IMR-90 (cell line): Measurements from ENCODE around the gene NHLH2. TPM values are rescaled to one million over a fixed set of nuclear protein-coding genes. Genes with fewer than 3 reads are reported as not detected.

ENCODE experiments used
- ATAC-seq: fragments of 200-7000 bp; cut with Tn5 transposase; 2 replicates; pipeline ENCODE4 v1.9.1; 2020; ENCODE audit warnings: low read depth, mild to moderate bottlenecking, moderate library complexity
- BruUV-seq: library from RNA; stranded (reverse); fragments of 400-500 nt; replicated peaks from 2 replicates; lab custom pipeline; 2021; lab: Mats Ljungman, UMichigan
- CTCF ChIA-PET: fragments of 300-600 bp; formaldehyde crosslinking; extraction: SDS; loops from one replicate; lab custom pipeline; 2021; ENCODE audit warnings: antibody characterized with exemption; lab: Yijun Ruan, JAX
- POLR2A ChIA-PET: fragments of 300-600 bp; sonication (Branson Sonifier 250); formaldehyde crosslinking; loops from one replicate; lab custom pipeline; 2022; ENCODE audit warnings: antibody characterized with exemption; ENCODE audit not compliant: unreplicated experiment; lab: Charles Lee
- DNase-seq: peaks from one replicate; pipeline ENCODE4 v3.0.0; 2013
- H2AFZ ChIP-seq: replicated peaks from 2 replicates; pipeline ENCODE3; 2013; ENCODE audit warnings: low read length, mild to moderate bottlenecking; ENCODE audit not compliant: poor library complexity
- H2AK5ac ChIP-seq: 2 replicates; pipeline ENCODE4 v1.6.1; 2013; ENCODE audit warnings: low read depth, low read length, inconsistent platforms
- H2AK9ac ChIP-seq: replicated peaks from 2 replicates; pipeline ENCODE3; 2013; ENCODE audit warnings: mild to moderate bottlenecking, low read depth, low read length, moderate library complexity; ENCODE audit not compliant: poor library complexity
- H2BK120ac ChIP-seq: 2 replicates; pipeline ENCODE4 v1.6.1; 2013; ENCODE audit warnings: low read depth, low read length, inconsistent platforms
- H2BK15ac ChIP-seq: 3 replicates; pipeline ENCODE4 v1.6.1; 2013; ENCODE audit warnings: low read depth, low read length, inconsistent platforms
- H2BK20ac ChIP-seq: 2 replicates; pipeline ENCODE4 v1.6.1; 2013; ENCODE audit warnings: low read depth, mild to moderate bottlenecking, inconsistent platforms, low read length, moderate library complexity
- H2BK5ac ChIP-seq: 2 replicates; pipeline ENCODE4 v1.6.1; 2013; ENCODE audit warnings: mild to moderate bottlenecking, low read depth, low read length, inconsistent platforms; ENCODE audit not compliant: poor library complexity, severe bottlenecking
- H3K14ac ChIP-seq: replicated peaks from 2 replicates; pipeline ENCODE4 v1.6.1; 2013; ENCODE audit warnings: low read depth, low read length, inconsistent platforms
- H3K18ac ChIP-seq: 2 replicates; pipeline ENCODE4 v1.6.1; 2013; ENCODE audit warnings: low read depth, low read length, control low read depth
- H3K23ac ChIP-seq: 2 replicates; pipeline ENCODE4 v1.6.1; 2013; ENCODE audit warnings: low read depth, low read length, inconsistent platforms
- H3K27ac ChIP-seq: 2 replicates; pipeline ENCODE4 v1.5.1; 2013; ENCODE audit warnings: mild to moderate bottlenecking, control low read depth, low read length; ENCODE audit not compliant: insufficient read depth
- H3K27me3 ChIP-seq: 2 replicates; pipeline ENCODE4 v1.6.1; 2013; ENCODE audit warnings: low read length; ENCODE audit not compliant: control insufficient read depth, insufficient read depth
- H3K36me3 ChIP-seq: 2 replicates; pipeline ENCODE4 v1.6.1; 2013; ENCODE audit warnings: low read length, mixed read lengths; ENCODE audit not compliant: control insufficient read depth, insufficient read depth
- H3K4ac ChIP-seq: 2 replicates; pipeline ENCODE4 v1.6.1; 2013; ENCODE audit warnings: low read depth, low read length, inconsistent platforms
- H3K4me1 ChIP-seq: 2 replicates; pipeline ENCODE4 v1.6.1; 2013; ENCODE audit warnings: low read length, mixed read lengths; ENCODE audit not compliant: control insufficient read depth, insufficient read depth
- H3K4me2 ChIP-seq: 2 replicates; pipeline ENCODE4 v1.6.1; 2013; ENCODE audit warnings: low read depth, mild to moderate bottlenecking, control low read depth, low read length, moderate library complexity
- H3K4me3 ChIP-seq: 2 replicates; pipeline ENCODE4 v1.5.1; 2013; ENCODE audit warnings: low read depth, mild to moderate bottlenecking, control low read depth, low read length, moderate library complexity; ENCODE audit not compliant: insufficient read depth
- H3K56ac ChIP-seq: 2 replicates; pipeline ENCODE4 v1.6.1; 2013; ENCODE audit warnings: low read length, inconsistent platforms; ENCODE audit not compliant: insufficient read depth; ENCODE audit errors: extremely low read depth
- H3K79me1 ChIP-seq, 2 experiments: 2 replicates each; pipeline ENCODE4 v1.6.1; 2013; ENCODE audit warnings: low read length in 2 of 2, inconsistent platforms in 1 of 2, low read depth in 1 of 2
- H3K9ac ChIP-seq: 2 replicates; pipeline ENCODE4 v1.6.1; 2013; ENCODE audit warnings: low read depth, low read length, control low read depth
- H3K9me1 ChIP-seq: 2 replicates; pipeline ENCODE4 v1.6.1; 2013; ENCODE audit warnings: low read length, inconsistent platforms; ENCODE audit not compliant: insufficient read depth
- H3K9me3 ChIP-seq: 2 replicates; pipeline ENCODE4 v1.6.1; 2013; ENCODE audit warnings: low read length; ENCODE audit not compliant: control insufficient read depth, insufficient read depth
- H4K20me1 ChIP-seq: 2 replicates; pipeline ENCODE4 v1.6.1; 2013; ENCODE audit warnings: low read length, inconsistent platforms; ENCODE audit not compliant: insufficient read depth
- H4K5ac ChIP-seq: 2 replicates; pipeline ENCODE4 v1.6.1; 2013; ENCODE audit warnings: mild to moderate bottlenecking, low read depth, low read length, control low read depth
- H4K8ac ChIP-seq, 2 experiments: 2 replicates each; pipeline ENCODE4 v1.6.1; 2013; ENCODE audit warnings: low read depth in 2 of 2, low read length in 2 of 2, control low read depth in 1 of 2, inconsistent platforms in 1 of 2
- H4K91ac ChIP-seq: 2 replicates; pipeline ENCODE4 v1.6.1; 2013; ENCODE audit warnings: low read depth, low read length, inconsistent platforms; ENCODE audit not compliant: insufficient read depth
- BHLHE40 ChIP-seq: fragments of 150-350 bp; IDR thresholded peaks from 2 replicates; pipeline ENCODE4 v1.6.1; 2016; ENCODE audit warnings: mild to moderate bottlenecking, low read depth, low read length
- CEBPB ChIP-seq: IDR thresholded peaks from 2 replicates; pipeline ENCODE4 v1.6.1; 2012; ENCODE audit warnings: low read depth, low read length, improper control_type of control experiment
- CHD1 ChIP-seq: IDR thresholded peaks from 2 replicates; pipeline ENCODE4 v1.6.1; 2012; ENCODE audit warnings: low read depth, low read length, improper control_type of control experiment
- CTCF ChIP-seq: conservative IDR thresholded peaks from 2 replicates; pipeline ENCODE4 v1.5.1; 2012; ENCODE audit warnings: mild to moderate bottlenecking, low read depth, low read length, improper control_type of control experiment
- FOS ChIP-seq: fragments of 150-350 bp; IDR thresholded peaks from 2 replicates; pipeline ENCODE4 v1.6.1; 2016; ENCODE audit warnings: low read depth, low read length
- MAFK ChIP-seq: IDR thresholded peaks from 2 replicates; pipeline ENCODE4 v1.6.1; 2012; ENCODE audit warnings: low read depth, low read length, improper control_type of control experiment
- MAZ ChIP-seq: IDR thresholded peaks from 2 replicates; pipeline ENCODE4 v1.6.1; 2012; ENCODE audit warnings: low read depth, mild to moderate bottlenecking, low read length, improper control_type of control experiment, moderate library complexity, borderline replicate concordance
- MXI1 ChIP-seq: IDR thresholded peaks from 2 replicates; pipeline ENCODE4 v1.6.1; 2012; ENCODE audit warnings: low read depth, mild to moderate bottlenecking, low read length, moderate library complexity, borderline replicate concordance
- NFE2L2 ChIP-seq: fragments of 150-350 bp; IDR thresholded peaks from 2 replicates; pipeline ENCODE4 v1.6.1; 2016; ENCODE audit warnings: low read depth, mild to moderate bottlenecking, low read length
- POLR2A ChIP-seq: IDR thresholded peaks from 2 replicates; pipeline ENCODE4 v1.6.1; 2012; ENCODE audit warnings: mild to moderate bottlenecking, low read depth, low read length
- RAD21 ChIP-seq: IDR thresholded peaks from 2 replicates; pipeline ENCODE4 v1.6.1; 2012; ENCODE audit warnings: low read length, improper control_type of control experiment
- RCOR1 ChIP-seq: IDR thresholded peaks from 2 replicates; pipeline ENCODE4 v1.6.1; 2012; ENCODE audit warnings: mild to moderate bottlenecking, low read length, improper control_type of control experiment; ENCODE audit not compliant: insufficient replicate concordance
- RFX5 ChIP-seq: IDR thresholded peaks from 2 replicates; pipeline ENCODE4 v1.8.0; 2012; ENCODE audit warnings: low read depth, mild to moderate bottlenecking, low read length, moderate library complexity
- SMC3 ChIP-seq: fragments of 150-350 bp; IDR thresholded peaks from 2 replicates; pipeline ENCODE4 v1.6.1; 2016; ENCODE audit warnings: low read depth, mild to moderate bottlenecking, antibody characterized with exemption, low read length, moderate library complexity
- WGBS, 2 experiments: methylation state at CpG; one replicate each; pipeline versions ENCODE4 v1.1.5 to v1.1.7; 2013; ENCODE audit warnings: missing lambda C conversion rate in 2 of 2; ENCODE audit not compliant: insufficient read length in 1 of 2; ENCODE audit errors: extremely low coverage in 2 of 2; 5-methylcytosine and 5-hydroxymethylcytosine counted together
- dilution Hi-C: fragments of 300-500 bp; cut with HindIII; formaldehyde crosslinking; loops from one replicate; pipeline ENCODE4 v1.14.3; 2018; ENCODE audit warnings: low sequenced_read_pairs; ENCODE audit not compliant: unreplicated experiment
- in situ Hi-C: fragments of 300-500 bp; cut with MboI; formaldehyde crosslinking; loops from 3 replicates; pipeline ENCODE4 v1.14.3; 2019; ENCODE audit warnings: low sequenced_read_pairs, inconsistent platforms, mixed read lengths
- intact Hi-C: fragments of 100-400 bp; cut with micrococcal nuclease; formaldehyde crosslinking; loops from 2 replicates; pipeline ENCODE4 v1.10.0; 2022
- polyA plus RNA-seq, 3 experiments: library from polyadenylated mRNA; depleted of rRNA; stranded (reverse); fragments of >200 nt; gene quantifications; 2 replicates each; pipeline ENCODE4 v1.2.3, GENCODE V29; 2012; ENCODE audit warnings: low replicate concordance in 1 of 3
- total RNA-seq: library from RNA; depleted of rRNA; stranded (reverse); fragments of >200 nt; gene quantifications from 2 replicates; pipeline ENCODE4 v1.2.3, GENCODE V29; 2012
- TF ChIP-seq, protein P1 (sequence below): fragments of 150-350 bp; IDR thresholded peaks from 2 replicates; pipeline ENCODE4 v1.6.1; 2016; ENCODE audit warnings: low read depth, mild to moderate bottlenecking, low read length, moderate library complexity, borderline replicate concordance
- TF ChIP-seq, protein P2 (sequence below): fragments of 150-350 bp; IDR thresholded peaks from 2 replicates; pipeline ENCODE4 v1.6.1; 2017; ENCODE audit warnings: mild to moderate bottlenecking, antibody characterized with exemption, low read length, low read depth

NHLH2 gene
- total and polyA plus RNA-seq, 2 of the 4 experiments (the other 2 are of a cell fraction), result not detected

- Histone ChIP-seq H2AK5ac (no peak overlapping the region), H2AFZ (no peak overlapping the region), H2BK15ac (no peak overlapping the region), H2BK120ac (no peak overlapping the region), H3K9me1 (no peaks in the 10 kb centered on the region), H3K27me3 (peaks cover 3% of the 10 kb centered on the region; the same call in 1 of the 2 replicates), H3K79me1 (no peaks in the 10 kb centered on the region), H4K20me1 (no peaks in the 10 kb centered on the region), H2AK9ac (no peak overlapping the region), H3K18ac (no peak overlapping the region), H3K4me3 (no peak overlapping the region), H3K27ac (no peak overlapping the region), H3K9ac (no peak overlapping the region), H4K8ac (no peak overlapping the region), H3K56ac (no peak overlapping the region), H3K23ac (no peak overlapping the region), H4K91ac (no peak overlapping the region), H3K36me3 (no peaks in the 10 kb centered on the region), H2BK20ac (no peak overlapping the region), H3K4me1 (no peaks in the 10 kb centered on the region), H4K5ac (no peak overlapping the region), H3K4me2 (no peak overlapping the region), H3K9me3 (no peaks in the 10 kb centered on the region), H3K14ac (no peak overlapping the region), H2BK5ac (no peak overlapping the region), H3K4ac (no peak overlapping the region)
- ChIA-PET POLR2A (no interaction called here), CTCF (no interaction called here)
- in situ Hi-C loops, result no loop called here
- intact Hi-C loops, result no loop called here
- no peak for ATAC-seq
- TF ChIP-seq RFX5 (no peak), BHLHE40 (no peak), NFE2L2 (no peak), MAZ (no peak), SMC3 (no peak), MAFK (no peak), RCOR1 (no peak), POLR2A (no peak), CEBPB (no peak), RAD21 (no peak), MXI1 (no peak), FOS (no peak), CHD1 (no peak), CTCF (no peak)
- TF ChIP-seq, protein P1, sequence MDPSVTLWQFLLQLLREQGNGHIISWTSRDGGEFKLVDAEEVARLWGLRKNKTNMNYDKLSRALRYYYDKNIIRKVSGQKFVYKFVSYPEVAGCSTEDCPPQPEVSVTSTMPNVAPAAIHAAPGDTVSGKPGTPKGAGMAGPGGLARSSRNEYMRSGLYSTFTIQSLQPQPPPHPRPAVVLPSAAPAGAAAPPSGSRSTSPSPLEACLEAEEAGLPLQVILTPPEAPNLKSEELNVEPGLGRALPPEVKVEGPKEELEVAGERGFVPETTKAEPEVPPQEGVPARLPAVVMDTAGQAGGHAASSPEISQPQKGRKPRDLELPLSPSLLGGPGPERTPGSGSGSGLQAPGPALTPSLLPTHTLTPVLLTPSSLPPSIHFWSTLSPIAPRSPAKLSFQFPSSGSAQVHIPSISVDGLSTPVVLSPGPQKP, result no peak
- TF ChIP-seq, protein P2, sequence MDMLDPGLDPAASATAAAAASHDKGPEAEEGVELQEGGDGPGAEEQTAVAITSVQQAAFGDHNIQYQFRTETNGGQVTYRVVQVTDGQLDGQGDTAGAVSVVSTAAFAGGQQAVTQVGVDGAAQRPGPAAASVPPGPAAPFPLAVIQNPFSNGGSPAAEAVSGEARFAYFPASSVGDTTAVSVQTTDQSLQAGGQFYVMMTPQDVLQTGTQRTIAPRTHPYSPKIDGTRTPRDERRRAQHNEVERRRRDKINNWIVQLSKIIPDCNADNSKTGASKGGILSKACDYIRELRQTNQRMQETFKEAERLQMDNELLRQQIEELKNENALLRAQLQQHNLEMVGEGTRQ, result no peak
- BruUV-seq, result no TSS peak
- no CpG with 5 or more reads among the region's 4 CpGs for WGBS, 2 experiments
- DNase-seq, result no peak
- dilution Hi-C loops, result no loop called here
Measured at GRCh38 chr1:115874497-115874896, 33.6 kb upstream of the NHLH2 start.
